ENCODE data around the gene ZDHHC9.

DNA sequence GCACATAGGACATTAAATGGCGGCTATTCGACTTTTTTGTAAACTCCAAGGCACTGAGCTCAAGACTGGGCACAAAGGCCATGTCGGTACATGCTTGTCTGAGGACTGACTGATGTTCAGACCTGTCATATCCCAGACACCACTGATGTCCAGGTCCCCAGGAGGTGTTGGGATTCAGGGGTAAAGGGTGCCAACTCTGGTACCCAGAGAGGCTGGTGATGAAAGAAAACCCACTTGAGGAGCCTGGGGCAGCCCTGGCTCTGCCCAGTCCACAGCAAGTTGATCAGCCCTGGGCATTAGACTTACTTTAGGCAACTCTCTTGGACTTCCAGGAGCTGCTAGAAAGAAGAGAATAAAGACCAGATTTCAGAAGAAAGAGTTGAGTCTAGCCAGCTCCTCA is 45.2 kb downstream of the ZDHHC9 start:
- TF ChIP-seq, protein P1, sequence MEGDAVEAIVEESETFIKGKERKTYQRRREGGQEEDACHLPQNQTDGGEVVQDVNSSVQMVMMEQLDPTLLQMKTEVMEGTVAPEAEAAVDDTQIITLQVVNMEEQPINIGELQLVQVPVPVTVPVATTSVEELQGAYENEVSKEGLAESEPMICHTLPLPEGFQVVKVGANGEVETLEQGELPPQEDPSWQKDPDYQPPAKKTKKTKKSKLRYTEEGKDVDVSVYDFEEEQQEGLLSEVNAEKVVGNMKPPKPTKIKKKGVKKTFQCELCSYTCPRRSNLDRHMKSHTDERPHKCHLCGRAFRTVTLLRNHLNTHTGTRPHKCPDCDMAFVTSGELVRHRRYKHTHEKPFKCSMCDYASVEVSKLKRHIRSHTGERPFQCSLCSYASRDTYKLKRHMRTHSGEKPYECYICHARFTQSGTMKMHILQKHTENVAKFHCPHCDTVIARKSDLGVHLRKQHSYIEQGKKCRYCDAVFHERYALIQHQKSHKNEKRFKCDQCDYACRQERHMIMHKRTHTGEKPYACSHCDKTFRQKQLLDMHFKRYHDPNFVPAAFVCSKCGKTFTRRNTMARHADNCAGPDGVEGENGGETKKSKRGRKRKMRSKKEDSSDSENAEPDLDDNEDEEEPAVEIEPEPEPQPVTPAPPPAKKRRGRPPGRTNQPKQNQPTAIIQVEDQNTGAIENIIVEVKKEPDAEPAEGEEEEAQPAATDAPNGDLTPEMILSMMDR (IDR thresholded peaks at IDR 0.05), result no peak
- TF ChIP-seq POLR2A (IDR thresholded peaks at IDR 0.05), result no peak

Measured in Peyer's patch (tissue), 4 donors.